ENCODE results near the gene GRAMD1B.

Gene GRAMD1B

GRCh38 chr11:123608371-123608770 lies 178.3 kb downstream of the GRAMD1B start:
- H3K36me3 ChIP-seq (ENCODE audit: control insufficient read depth in 2 of 2, insufficient read depth in 2 of 2, low read length in 2 of 2): no peaks in the 10 kb centered on the region
- H3K4me1 ChIP-seq (ENCODE audit: control insufficient read depth, insufficient read depth, low read length): no peaks in the 10 kb centered on the region
- no peak overlapping the region for H3K4me3 ChIP-seq (ENCODE audit: low read length in 2 of 2)
- no peak overlapping the region for H3K27ac ChIP-seq (ENCODE audit: low read length)
- H3K9me3 ChIP-seq (ENCODE audit: control insufficient read depth in 2 of 2, low read length in 2 of 2): no peaks in the 10 kb centered on the region
- H3K9ac ChIP-seq (ENCODE audit: low read length in 2 of 2): no peak overlapping the region
- no peaks in the 10 kb centered on the region for H3K27me3 ChIP-seq (ENCODE audit: control insufficient read depth in 1 of 2, insufficient read depth in 2 of 2, low read length in 2 of 2)

- H3K27ac ChIP-seq (ENCODE audit: low read length): no peak overlapping the region
- H3K9me3 ChIP-seq (ENCODE audit: control insufficient read depth in 2 of 2, low read length in 2 of 2): no peaks in the 10 kb centered on the region
- H3K4me3 ChIP-seq (ENCODE audit: low read length in 2 of 2): no peak overlapping the region
- H3K4me1 ChIP-seq (ENCODE audit: control insufficient read depth, insufficient read depth, low read length): no peaks in the 10 kb centered on the region
- H3K36me3 ChIP-seq (ENCODE audit: control insufficient read depth in 2 of 2, insufficient read depth in 2 of 2, low read length in 2 of 2): no peaks in the 10 kb centered on the region
- no peaks in the 10 kb centered on the region for H3K27me3 ChIP-seq (ENCODE audit: control insufficient read depth in 1 of 2, insufficient read depth in 2 of 2, low read length in 2 of 2)
- H3K9ac ChIP-seq (ENCODE audit: low read length in 2 of 2): no peak overlapping the region
These were observed 178.9 kb downstream of the GRAMD1B start for GRCh38 chr11:123608945-123609344.

GRCh38 chr11:123611698-123612097 lies 181.6 kb downstream of the GRAMD1B start:
- peaks cover 12% of the 10 kb centered on the region for H3K4me1 ChIP-seq (ENCODE audit: control insufficient read depth, insufficient read depth, low read length)
- no peak overlapping the region for H3K9ac ChIP-seq (ENCODE audit: low read length in 2 of 2)
- no peaks in the 10 kb centered on the region for H3K27me3 ChIP-seq (ENCODE audit: control insufficient read depth in 1 of 2, insufficient read depth in 2 of 2, low read length in 2 of 2)
- H3K9me3 ChIP-seq (ENCODE audit: control insufficient read depth in 2 of 2, low read length in 2 of 2): no peaks in the 10 kb centered on the region
- no peaks in the 10 kb centered on the region for H3K36me3 ChIP-seq (ENCODE audit: control insufficient read depth in 2 of 2, insufficient read depth in 2 of 2, low read length in 2 of 2)
- no peak overlapping the region for H3K27ac ChIP-seq (ENCODE audit: low read length)
- H3K4me3 ChIP-seq (ENCODE audit: low read length in 2 of 2): no peak overlapping the region

GRCh38 chr11:123616505-123617198 lies 186.6 kb downstream of the GRAMD1B start:
- Histone ChIP-seq H3K27ac (ENCODE audit: low read length) (peak overlapping the region; percentile 66), H3K4me1 (ENCODE audit: control insufficient read depth, insufficient read depth, low read length) (peaks cover 14% of the 10 kb centered on the region), H3K9ac (ENCODE audit: low read length in 2 of 2) (no peak overlapping the region), H3K36me3 (ENCODE audit: control insufficient read depth in 2 of 2, insufficient read depth in 2 of 2, low read length in 2 of 2) (no peaks in the 10 kb centered on the region), H3K27me3 (ENCODE audit: control insufficient read depth in 1 of 2, insufficient read depth in 2 of 2, low read length in 2 of 2) (no peaks in the 10 kb centered on the region), H3K4me3 (ENCODE audit: low read length in 2 of 2) (no peak overlapping the region), H3K9me3 (ENCODE audit: control insufficient read depth in 2 of 2, low read length in 2 of 2) (no peaks in the 10 kb centered on the region)

GRCh38 chr11:123622576-123622975 lies 192.5 kb downstream of the GRAMD1B start:
- Histone ChIP-seq H3K9ac (ENCODE audit: low read length in 2 of 2) (no peak overlapping the region), H3K4me1 (ENCODE audit: control insufficient read depth, insufficient read depth, low read length) (no peaks in the 10 kb centered on the region), H3K36me3 (ENCODE audit: control insufficient read depth in 2 of 2, insufficient read depth in 2 of 2, low read length in 2 of 2) (no peaks in the 10 kb centered on the region), H3K27me3 (ENCODE audit: control insufficient read depth in 1 of 2, insufficient read depth in 2 of 2, low read length in 2 of 2) (no peaks in the 10 kb centered on the region), H3K27ac (ENCODE audit: low read length) (no peak overlapping the region), H3K4me3 (ENCODE audit: low read length in 2 of 2) (no peak overlapping the region), H3K9me3 (ENCODE audit: control insufficient read depth in 2 of 2, low read length in 2 of 2) (no peaks in the 10 kb centered on the region)

- no peaks in the 10 kb centered on the region for H3K27me3 ChIP-seq (ENCODE audit: control insufficient read depth in 1 of 2, insufficient read depth in 2 of 2, low read length in 2 of 2)
- no peak overlapping the region for H3K4me3 ChIP-seq (ENCODE audit: low read length in 2 of 2)
- H3K27ac ChIP-seq (ENCODE audit: low read length): no peak overlapping the region
- no peaks in the 10 kb centered on the region for H3K36me3 ChIP-seq (ENCODE audit: control insufficient read depth in 2 of 2, insufficient read depth in 2 of 2, low read length in 2 of 2)
- H3K9me3 ChIP-seq (ENCODE audit: control insufficient read depth in 2 of 2, low read length in 2 of 2): no peaks in the 10 kb centered on the region
- no peaks in the 10 kb centered on the region for H3K4me1 ChIP-seq (ENCODE audit: control insufficient read depth, insufficient read depth, low read length)
- no peak overlapping the region for H3K9ac ChIP-seq (ENCODE audit: low read length in 2 of 2)
These were observed 194.9 kb downstream of the GRAMD1B start for GRCh38 chr11:123624974-123625373.

- no peak overlapping the region for H3K4me3 ChIP-seq (ENCODE audit: low read length in 2 of 2)
- peak overlapping the region; percentile 31 for H3K27ac ChIP-seq (ENCODE audit: low read length)
- H3K36me3 ChIP-seq (ENCODE audit: control insufficient read depth in 2 of 2, insufficient read depth in 2 of 2, low read length in 2 of 2): no peaks in the 10 kb centered on the region
- no peak overlapping the region for H3K9ac ChIP-seq (ENCODE audit: low read length in 2 of 2)
- H3K27me3 ChIP-seq (ENCODE audit: control insufficient read depth in 1 of 2, insufficient read depth in 2 of 2, low read length in 2 of 2): no peaks in the 10 kb centered on the region
- no peaks in the 10 kb centered on the region for H3K4me1 ChIP-seq (ENCODE audit: control insufficient read depth, insufficient read depth, low read length)
- H3K9me3 ChIP-seq (ENCODE audit: control insufficient read depth in 2 of 2, low read length in 2 of 2): no peaks in the 10 kb centered on the region
These were observed 199.0 kb downstream of the GRAMD1B start for GRCh38 chr11:123628936-123629683.

GRCh38 chr11:123630126-123630608 lies 200.1 kb downstream of the GRAMD1B start:
- Histone ChIP-seq H3K27ac (ENCODE audit: low read length) (no peak overlapping the region), H3K36me3 (ENCODE audit: control insufficient read depth in 2 of 2, insufficient read depth in 2 of 2, low read length in 2 of 2) (no peaks in the 10 kb centered on the region), H3K9me3 (ENCODE audit: control insufficient read depth in 2 of 2, low read length in 2 of 2) (no peaks in the 10 kb centered on the region)

GRCh38 chr11:123640029-123640428 lies 210.0 kb downstream of the GRAMD1B start:
- Histone ChIP-seq H3K9ac (ENCODE audit: low read length in 2 of 2) (no peak overlapping the region), H3K9me3 (ENCODE audit: control insufficient read depth in 2 of 2, low read length in 2 of 2) (no peaks in the 10 kb centered on the region), H3K27me3 (ENCODE audit: control insufficient read depth in 1 of 2, insufficient read depth in 2 of 2, low read length in 2 of 2) (peaks cover 0 to 7% of the 10 kb centered on the region in 2 donors), H3K27ac (ENCODE audit: low read length) (no peak overlapping the region), H3K4me3 (ENCODE audit: low read length in 2 of 2) (no peak overlapping the region), H3K4me1 (ENCODE audit: control insufficient read depth, insufficient read depth, low read length) (no peaks in the 10 kb centered on the region), H3K36me3 (ENCODE audit: control insufficient read depth in 2 of 2, insufficient read depth in 2 of 2, low read length in 2 of 2) (no peaks in the 10 kb centered on the region)

More at GRCh38 chr11:123630126-123630608, 200.1 kb downstream of the GRAMD1B start:
- H3K27me3 ChIP-seq (ENCODE audit: control insufficient read depth in 1 of 2, insufficient read depth in 2 of 2, low read length in 2 of 2): no peaks in the 10 kb centered on the region
- no peaks in the 10 kb centered on the region for H3K4me1 ChIP-seq (ENCODE audit: control insufficient read depth, insufficient read depth, low read length)
- no peak overlapping the region for H3K9ac ChIP-seq (ENCODE audit: low read length in 2 of 2)
- H3K4me3 ChIP-seq (ENCODE audit: low read length in 2 of 2): no peak overlapping the region

GRCh38 chr11:123640677-123641494 lies 210.8 kb downstream of the GRAMD1B start:
- Histone ChIP-seq H3K4me3 (ENCODE audit: low read length in 2 of 2) (no peak overlapping the region), H3K9me3 (ENCODE audit: control insufficient read depth in 2 of 2, low read length in 2 of 2) (no peaks in the 10 kb centered on the region), H3K4me1 (ENCODE audit: control insufficient read depth, insufficient read depth, low read length) (no peaks in the 10 kb centered on the region), H3K9ac (ENCODE audit: low read length in 2 of 2) (no peak overlapping the region), H3K27ac (ENCODE audit: low read length) (no peak overlapping the region), H3K36me3 (ENCODE audit: control insufficient read depth in 2 of 2, insufficient read depth in 2 of 2, low read length in 2 of 2) (no peaks in the 10 kb centered on the region), H3K27me3 (ENCODE audit: control insufficient read depth in 1 of 2, insufficient read depth in 2 of 2, low read length in 2 of 2) (peaks cover 0 to 7% of the 10 kb centered on the region in 2 donors)
